WI38 (cell line): ENCODE measurements around the gene BNIP3.

ENCODE experiments used
- H3K4me3 ChIP-seq: 2 replicates; pipeline ENCODE4 v1.5.1; 2011; ENCODE audit warnings: low read depth, mild to moderate bottlenecking, control low read depth, low read length
- CTCF ChIP-seq: IDR thresholded peaks from 2 replicates; pipeline ENCODE4 v1.5.1; 2012; ENCODE audit warnings: low read depth, mild to moderate bottlenecking, control low read depth, low read length

The BNIP3 gene

DNA sequence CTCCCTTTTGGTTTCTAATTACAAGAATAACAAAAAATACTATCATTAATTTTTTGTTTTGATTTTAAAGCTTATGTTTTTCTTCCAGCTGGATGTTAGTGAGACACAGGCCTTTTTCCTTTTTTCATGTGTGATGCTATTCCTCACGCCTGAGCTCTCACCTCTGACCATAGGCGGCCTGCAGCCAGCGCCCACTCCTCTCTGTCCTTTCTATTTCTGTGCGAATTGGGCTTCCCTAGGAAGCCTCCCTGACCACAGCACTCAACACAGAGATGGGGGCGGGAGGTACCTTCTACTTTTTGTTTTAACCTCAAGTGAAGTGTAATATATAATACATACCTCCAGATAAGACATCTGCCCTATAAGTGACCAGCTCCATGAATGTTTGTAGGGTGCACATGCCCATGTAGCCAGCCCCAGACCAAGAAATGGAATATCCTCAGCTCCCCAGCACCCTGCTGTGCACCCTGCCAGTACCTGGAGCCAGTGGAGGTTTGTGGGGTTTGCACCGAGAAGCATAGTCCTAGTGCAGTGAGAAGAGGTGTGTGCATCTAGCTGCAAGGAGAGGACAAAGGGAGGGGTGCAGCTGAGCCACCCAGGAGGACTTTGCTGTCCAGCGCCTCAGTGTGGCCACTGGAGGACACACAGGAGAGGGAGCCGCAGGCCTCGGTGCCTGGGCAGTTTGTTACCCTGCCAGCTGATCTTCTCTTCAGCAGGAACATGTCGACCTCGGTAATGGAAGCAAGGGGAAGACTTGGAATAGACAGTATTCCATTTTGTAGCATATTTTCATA is 38.5 kb downstream of the BNIP3 start:
- no peak overlapping the region for H3K4me3 ChIP-seq
- no peak; the same call in 1 of the 2 replicates for TF ChIP-seq CTCF

GRCh38 chr10:131942455-131942854 is 39.3 kb downstream of the BNIP3 start:
- TF ChIP-seq CTCF: no peak
- no peak overlapping the region for H3K4me3 ChIP-seq

DNA sequence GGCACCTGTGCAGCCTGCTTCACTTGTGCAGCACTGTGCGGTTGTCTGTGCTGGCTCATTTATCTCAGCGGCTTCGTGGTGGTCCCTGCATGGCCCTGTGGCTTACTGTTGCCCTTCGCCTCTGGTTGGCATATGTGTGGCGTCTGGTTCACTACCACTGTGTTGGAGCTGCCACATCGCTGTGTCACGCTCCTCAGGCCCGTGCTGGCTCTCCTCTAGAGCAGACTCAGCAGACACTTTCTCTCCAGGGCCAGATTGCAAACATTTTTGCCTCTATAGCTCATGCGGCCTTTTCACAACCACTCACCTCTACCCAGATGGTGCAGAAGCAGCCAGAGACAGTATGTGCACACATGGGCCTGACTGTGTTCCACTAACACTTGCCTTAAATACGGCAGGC is 43.0 kb downstream of the BNIP3 start:
- TF ChIP-seq CTCF: no peak

DNA sequence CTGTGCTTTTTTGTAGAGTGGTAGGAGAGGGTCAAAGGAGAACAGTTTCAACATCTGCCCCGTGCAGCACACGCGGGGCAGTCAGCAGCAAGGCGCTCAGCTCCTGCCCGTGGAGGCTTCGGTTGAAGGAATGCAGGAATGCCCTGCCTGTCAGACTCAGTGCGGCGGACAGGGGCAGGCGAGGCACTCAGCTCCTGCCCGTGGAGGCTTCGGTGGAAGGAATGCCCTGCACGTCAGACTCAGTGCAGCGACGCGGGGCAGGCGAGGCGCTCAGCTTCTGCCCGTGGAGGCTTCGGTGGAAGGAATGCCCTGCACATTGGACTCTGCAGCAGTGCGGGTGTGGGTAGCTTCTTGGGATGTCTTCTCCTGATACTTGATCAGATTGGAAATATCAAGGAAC is 43.9 kb downstream of the BNIP3 start:
- no peak overlapping the region for H3K4me3 ChIP-seq
- TF ChIP-seq CTCF: no peak

More for the DNA sequence above, 43.0 kb downstream of the BNIP3 start:
- no peak overlapping the region for H3K4me3 ChIP-seq

DNA sequence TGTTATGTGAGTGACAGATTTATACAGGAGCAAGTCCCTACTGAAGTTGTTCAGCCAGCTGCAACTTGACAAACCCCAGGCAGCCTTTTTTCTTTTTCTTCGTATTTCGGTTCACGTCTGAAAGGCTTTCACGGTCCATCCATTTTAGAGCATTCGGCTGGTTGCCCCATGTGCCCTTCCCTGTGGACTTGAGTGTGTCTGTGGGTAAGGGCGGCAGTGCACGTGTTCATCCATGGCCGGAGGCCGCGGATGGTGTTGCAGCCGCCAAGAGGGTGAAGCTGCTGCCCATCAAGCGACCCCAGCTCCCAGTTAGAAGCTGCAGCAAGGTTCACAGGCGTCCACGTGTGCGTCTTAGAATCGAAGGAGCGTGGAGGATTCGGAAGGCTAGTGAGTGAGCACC is 45.0 kb downstream of the BNIP3 start:
- no peak overlapping the region for H3K4me3 ChIP-seq
- no peak for TF ChIP-seq CTCF

- H3K4me3 ChIP-seq: no peak overlapping the region
- no peak for TF ChIP-seq CTCF
These were observed 45.4 kb downstream of the BNIP3 start for GRCh38 chr10:131936294-131936693.

DNA sequence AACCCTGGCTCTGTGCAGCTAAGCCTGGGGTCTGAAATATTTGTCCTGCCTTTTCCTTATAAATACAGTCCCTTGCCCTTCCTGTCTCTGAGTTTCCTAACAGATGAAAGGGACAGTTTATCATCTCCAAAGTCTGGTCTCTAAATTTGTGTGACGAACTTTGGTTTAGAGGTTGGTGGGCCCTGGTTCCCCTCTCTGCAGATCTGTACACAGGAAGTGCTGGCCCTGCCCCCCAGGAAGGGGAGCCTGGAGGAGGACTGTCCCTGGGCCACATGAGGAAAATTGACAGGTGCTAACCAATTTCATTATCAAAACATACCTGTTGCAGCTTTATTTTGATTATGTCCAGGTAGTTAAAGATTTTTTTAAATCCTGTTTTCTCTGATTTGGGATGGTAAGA is 46.5 kb downstream of the BNIP3 start:
- H3K4me3 ChIP-seq: no peak overlapping the region
- TF ChIP-seq CTCF: no peak
